AG08396 (cell line): Measurements from ENCODE around the gene NUDT9.
"Not testable (repeated sequence)": the region's sequence is repeated elsewhere in the genome, so short reads cannot be mapped to it uniquely, and the experiment has no call there.

Experiments
- DNase-seq: peaks from one replicate; pipeline ENCODE4 v3.0.0; 2012; ENCODE audit warnings: low spot score, mixed read lengths

The NUDT9 gene

DNA sequence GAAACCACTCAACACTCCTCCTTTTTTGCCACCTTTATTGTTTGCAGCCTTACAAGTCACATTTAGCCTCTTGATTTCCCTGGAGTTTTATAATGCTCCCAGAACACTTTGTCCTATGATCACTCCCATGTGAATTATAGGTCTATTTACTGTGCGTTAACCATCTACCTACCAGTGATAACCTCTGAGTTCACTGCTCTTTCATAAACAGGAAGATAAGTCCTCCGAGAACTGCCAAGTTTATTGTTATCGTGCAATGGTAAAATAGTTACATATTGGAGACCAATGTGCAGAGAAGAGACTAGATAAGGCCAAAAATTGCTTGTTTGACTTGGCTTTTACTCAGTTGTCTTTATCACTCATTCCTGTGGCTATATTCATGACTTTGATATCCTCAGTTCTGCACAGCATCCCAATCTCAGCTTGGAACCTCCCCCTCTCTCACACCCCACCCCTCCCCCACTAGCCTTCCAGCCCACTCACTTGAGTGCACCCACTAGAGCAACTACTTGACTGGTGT lies 12.9 kb upstream of the NUDT9 start:
- DNase-seq, result no peak

DNA sequence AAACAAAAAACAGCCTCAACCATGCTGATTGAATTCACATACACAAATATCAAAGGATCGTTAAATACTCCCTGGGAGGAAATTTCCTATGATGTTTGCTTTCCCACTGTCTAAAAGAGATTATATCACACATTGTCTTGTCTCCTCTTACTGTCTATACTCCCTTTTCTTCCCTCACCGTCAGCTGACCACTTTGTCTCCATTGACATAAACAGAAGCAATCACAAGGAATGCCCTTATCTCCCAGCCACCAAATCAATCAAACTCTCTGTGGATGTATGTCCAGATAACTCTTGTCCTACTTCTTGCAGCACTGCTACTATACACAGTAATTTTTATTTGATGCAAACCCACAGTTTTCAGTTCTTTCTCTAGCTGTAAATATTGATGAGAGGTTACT lies 12.2 kb upstream of the NUDT9 start:
- no peak for DNase-seq

- no peak for DNase-seq
Measured at GRCh38 chr4:87410679-87411078, 11.7 kb upstream of the NUDT9 start.

- no peak for DNase-seq
Measured at GRCh38 chr4:87414816-87415215, 7.6 kb upstream of the NUDT9 start.

DNA sequence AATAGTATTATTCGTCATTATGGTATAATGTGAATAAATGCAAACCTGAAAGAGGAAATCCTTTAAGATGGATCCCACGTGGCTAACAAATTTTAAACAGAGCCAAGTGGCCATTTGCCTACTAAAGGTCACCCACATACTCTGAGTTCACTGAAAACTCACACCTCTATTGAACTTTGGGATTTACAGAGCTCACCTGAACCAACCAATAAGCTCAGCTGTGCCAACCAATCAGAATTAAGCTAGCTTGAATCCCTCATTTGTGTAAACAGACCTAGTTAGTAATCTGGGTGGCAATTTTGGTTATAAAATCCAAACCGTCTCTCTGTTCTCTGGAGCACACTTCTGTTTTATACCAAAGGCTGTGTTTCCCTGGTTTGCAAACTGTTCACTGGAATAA lies 5.4 kb upstream of the NUDT9 start:
- no peak for DNase-seq

DNA sequence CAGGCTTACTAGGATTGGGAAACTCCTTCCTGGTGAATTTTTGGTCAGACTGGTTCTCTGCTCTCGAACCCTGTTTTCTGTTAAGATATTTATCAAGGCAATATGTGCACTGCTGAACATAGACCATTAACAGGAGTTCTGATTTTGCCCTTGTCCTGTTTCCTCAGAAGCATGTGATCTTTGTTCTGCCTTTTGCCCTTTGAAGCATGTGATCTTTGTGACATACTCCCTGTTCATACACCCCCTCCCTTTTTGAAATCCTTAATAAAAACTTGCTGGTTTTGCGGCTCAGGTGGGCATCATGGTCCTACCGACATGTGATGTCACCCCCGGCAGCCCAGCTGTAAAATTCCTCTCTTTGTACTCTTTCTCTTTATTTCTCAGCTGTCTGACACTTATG lies 4.0 kb upstream of the NUDT9 start:
- not testable (repeated sequence) for DNase-seq

DNA sequence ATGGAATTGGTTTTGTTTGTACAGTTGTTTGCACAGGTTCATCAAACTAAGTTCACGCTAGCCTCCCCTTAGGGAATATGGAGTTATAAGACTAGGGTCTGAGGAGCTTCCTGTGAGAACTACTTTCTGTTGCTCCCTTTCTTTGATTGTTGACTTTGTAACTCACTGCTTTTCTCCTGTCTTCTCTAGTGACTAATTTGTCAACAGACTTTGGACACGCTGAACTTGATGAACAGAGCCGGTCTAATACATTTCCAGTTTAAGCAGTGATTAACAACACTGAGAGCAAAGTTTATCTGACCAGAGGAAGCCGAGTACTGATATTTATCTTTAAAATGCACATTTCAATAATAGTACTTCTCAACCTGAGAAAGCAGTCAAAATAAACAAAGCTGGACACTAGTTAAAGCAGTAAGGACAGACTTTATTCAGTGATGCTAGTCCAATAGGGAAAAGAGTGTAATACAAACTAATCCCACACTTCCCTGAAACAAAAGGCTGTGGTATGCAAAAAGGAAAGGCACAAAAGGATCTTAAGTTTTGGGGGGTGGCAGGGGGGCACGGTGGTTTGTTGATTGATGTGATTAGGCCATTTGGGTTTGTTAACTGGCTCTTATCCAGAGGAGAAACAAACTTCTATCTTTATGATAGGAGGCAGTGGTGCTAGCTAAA lies 2.7 kb upstream of the NUDT9 start:
- no peak for DNase-seq

DNA sequence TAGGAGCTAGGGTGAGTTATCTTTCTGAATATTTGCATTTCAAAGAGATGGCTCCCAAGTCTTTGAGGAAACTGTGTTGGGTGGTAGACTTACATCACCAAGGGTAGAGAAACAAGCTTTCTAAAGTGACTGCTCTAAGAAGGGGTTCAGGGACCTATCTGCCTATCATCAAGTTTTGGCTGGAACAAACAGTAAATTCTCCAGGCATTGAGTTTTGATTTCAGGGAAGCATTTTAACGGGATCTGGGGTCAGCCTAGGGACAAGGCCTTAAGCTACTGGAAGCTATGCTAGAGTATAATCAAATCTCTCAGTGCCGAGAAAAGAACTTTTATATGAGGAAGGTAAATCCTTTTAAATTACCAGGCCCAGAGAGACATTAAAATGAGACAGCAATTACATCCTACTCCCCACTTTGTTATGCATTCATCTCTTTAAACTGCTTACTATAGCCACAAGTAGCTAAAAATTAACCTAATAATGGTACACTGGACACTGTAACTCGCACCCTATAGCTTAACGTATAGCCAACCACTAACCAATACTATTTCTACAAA lies 2.0 kb upstream of the NUDT9 start:
- no peak for DNase-seq

- DNase-seq, result no peak
Measured at GRCh38 chr4:87423317-87424098, 1.1 kb downstream of the NUDT9 start.

- not testable (repeated sequence) for DNase-seq
Measured at GRCh38 chr4:87424099-87424543, 1.7 kb downstream of the NUDT9 start.

DNA sequence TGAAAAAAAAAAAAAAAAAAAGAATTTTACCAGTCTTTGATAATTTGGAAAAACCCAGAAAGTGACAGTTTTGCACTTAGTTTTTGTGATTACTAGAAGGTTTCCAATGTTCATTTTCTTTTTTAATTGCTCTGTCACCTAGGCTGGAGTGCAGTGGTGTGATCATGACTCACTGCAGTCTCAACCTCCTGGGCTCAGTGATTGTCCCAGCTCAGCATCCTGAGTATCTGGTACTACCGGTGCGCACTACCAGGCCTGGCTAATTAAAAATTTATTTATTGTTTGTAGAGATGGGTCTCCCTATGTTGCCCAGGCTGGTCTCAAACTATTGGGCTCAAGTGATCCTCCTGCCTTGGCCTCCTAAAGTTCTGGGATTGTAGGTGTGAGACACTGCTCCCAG lies 3.3 kb downstream of the NUDT9 start:
- no peak for DNase-seq

DNA sequence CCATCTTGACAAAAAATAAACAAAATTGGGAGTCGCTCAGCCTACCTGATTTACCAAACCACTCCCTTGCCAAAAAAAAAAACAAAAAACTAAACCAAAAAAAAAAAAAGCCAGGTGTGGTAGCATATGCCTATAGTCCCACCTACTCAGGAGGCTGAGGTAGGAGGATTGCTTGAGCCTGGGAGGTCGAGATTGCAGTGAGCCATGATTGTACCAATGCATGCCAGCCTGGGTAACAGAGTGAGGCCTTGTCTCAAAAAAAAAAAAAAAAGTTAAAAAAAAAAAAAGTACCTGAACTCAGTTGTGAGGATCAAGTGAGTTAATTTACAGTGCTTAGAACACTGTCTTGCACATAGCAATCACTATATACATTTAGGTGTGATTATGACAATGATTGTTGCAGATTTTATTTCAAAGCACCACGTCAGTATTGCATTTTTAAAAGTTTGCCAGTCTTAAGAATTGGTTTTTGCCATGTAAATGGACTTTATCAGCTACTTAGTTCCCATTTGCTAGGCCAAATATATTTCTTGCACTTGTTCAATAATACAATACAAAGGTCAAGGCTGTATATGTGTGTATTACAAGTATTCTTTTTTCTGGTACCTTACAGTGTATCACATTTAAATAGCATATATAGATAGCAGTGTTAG lies 4.6 kb downstream of the NUDT9 start:
- no peak for DNase-seq

- no peak for DNase-seq
Measured at GRCh38 chr4:87427518-87427868, 5.1 kb downstream of the NUDT9 start.

DNA sequence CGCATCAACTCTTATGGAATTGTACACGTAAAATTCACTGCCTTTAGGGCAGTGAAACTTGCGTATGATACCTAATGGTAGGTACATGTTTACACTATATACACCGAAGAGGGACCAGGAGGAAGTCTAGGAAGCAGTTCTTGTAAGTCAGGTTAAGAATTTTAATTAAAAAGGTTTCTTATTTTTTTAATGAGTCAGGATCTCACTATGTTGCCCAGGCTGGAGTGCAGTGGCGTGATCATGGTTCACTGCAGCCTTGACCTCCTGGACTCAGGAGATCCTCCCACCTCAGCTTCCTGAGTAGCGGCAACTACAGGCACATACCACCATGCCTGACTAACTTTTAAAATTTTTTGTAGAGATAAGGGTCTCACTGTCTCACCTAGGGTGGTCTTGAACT lies 6.6 kb downstream of the NUDT9 start:
- no peak for DNase-seq

DNA sequence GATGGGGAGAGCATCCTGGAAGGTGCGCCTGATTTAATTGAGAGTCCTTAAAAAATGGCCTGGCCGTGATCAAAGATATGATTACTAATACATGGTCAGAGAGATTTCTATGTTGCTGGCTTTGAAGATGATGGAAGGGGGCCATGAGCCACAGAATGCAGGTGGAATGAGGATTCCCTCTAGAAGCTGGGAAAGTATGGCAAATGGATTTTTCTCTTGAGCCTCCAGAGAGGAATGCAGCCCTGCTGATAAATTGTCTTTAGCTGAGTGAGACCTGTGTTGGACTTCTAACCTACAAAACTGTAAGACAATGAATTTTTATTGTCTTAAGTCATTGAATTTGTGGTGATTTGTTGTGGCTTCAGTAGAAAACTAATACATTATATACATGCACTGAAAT lies 7.7 kb downstream of the NUDT9 start:
- DNase-seq, result no peak

DNA sequence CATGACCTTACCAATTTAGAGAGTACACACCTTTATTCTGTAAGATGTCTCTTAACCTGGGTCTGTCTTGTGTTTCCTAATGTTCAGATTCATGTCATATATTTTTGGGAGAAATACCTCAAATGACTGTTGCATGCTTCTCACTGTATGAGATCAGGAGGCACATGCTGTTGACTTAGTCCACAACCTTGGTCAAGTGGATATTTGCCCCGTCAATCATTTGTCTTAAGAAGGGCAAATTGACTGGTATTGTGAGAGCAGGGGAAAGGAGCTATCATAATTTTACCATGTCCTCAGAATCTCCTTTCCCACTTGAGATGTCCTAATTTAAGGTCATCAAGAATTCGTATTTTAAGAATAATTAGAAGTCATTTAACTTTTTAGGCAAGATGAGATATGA lies 11.0 kb downstream of the NUDT9 start:
- no peak for DNase-seq

- DNase-seq, result no peak
Measured at GRCh38 chr4:87442889-87443288, 20.5 kb downstream of the NUDT9 start.

GRCh38 chr4:87444741-87445140 lies 22.4 kb downstream of the NUDT9 start:
- DNase-seq, result no peak

DNA sequence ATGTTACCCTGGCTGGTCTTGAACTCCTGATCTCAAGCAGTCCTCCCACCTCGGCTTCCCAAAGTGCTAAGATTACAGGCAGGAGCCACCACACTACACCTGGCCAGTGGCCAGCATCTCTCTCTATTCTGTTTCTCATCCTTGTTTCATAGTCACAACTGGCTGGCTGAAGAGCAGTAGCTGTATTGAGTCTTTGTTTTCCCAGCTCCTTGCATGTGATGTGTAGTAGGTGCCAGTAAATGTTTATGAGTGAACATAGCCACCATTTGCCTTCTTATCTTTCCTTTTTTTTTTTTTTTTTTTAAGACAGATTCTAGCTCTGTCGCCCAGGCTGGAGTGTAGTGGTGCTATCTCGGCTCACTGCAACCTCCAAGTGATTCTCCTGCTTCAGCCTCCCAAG lies 23.6 kb downstream of the NUDT9 start:
- no peak for DNase-seq

DNA sequence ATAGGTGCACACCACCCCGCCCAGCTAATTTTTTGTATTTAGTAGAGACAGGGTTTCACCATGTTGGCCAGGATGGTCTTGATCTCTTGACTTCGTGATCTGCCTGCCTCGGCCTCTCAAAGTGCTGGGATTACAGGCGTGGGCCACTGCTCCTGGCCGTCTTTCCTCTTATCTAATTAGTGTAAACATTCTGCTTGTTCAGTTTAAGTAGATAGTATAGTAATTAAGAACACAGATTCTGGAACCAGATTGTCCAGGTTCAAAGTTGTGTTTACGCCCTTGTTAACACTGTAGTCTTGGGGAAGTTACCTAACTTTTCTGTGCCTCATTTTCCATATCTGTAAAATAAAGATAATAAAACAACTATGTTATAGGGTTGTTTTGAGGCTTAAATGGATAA lies 24.0 kb downstream of the NUDT9 start:
- DNase-seq, result not testable (repeated sequence)

- no peak for DNase-seq
Measured at GRCh38 chr4:87451537-87451936, 29.2 kb downstream of the NUDT9 start.

DNA sequence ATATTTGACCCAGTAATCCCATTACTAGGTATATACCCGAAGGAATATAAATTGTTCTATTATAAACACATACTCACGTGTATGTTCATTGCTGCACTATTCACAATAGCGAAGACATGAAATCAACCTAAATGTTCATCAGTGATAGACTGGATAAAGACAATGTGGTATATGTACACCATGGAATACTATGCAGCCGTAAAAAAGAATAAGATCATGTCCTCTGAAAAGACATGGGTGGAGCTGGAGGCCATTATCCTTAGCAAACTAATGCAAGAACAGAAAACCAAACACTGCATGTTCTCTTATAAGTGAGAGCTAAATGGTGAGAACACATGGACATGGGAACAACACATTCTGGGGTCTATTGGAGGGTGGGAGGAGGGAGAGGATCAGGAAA lies 36.5 kb downstream of the NUDT9 start:
- no peak for DNase-seq

GRCh38 chr4:87461281-87461700 lies 38.9 kb downstream of the NUDT9 start:
- DNase-seq, result no peak
